HepG2 (cell line): ENCODE data around the gene NDNF. TPM values are rescaled to one million over a fixed set of nuclear protein-coding genes. Genes with fewer than 3 reads are reported as not detected.

Source experiments
- ATAC-seq: fragments of 200-7000 bp; cut with Tn5 transposase; 3 replicates; pipeline ENCODE4 v1.9.1; 2020; ENCODE audit warnings: mild to moderate bottlenecking, moderate library complexity
- BruUV-seq: library from RNA; stranded (reverse); fragments of 400-500 nt; replicated peaks from 2 replicates; lab custom pipeline; 2021; lab: Mats Ljungman, UMichigan
- CTCF ChIA-PET: fragments of 300-600 bp; formaldehyde crosslinking; extraction: SDS; loops from one replicate; lab custom pipeline; 2021; ENCODE audit warnings: low total read pairs, inconsistent platforms, low intra/inter-chr PET ratio; lab: Yijun Ruan, JAX
- POLR2A ChIA-PET: fragments of 350-600 bp; sonication (Branson Sonifier 250); formaldehyde crosslinking; loops from one replicate; lab custom pipeline; 2020; ENCODE audit warnings: antibody characterized with exemption, inconsistent platforms; lab: Yijun Ruan, JAX
- DNase-seq: peaks from one replicate; pipeline ENCODE4 v3.0.0-alpha.2; 2015; ENCODE audit warnings: low spot score
- FAIRE-seq: peaks from 3 replicates; lab custom pipeline; 2011; peaks lifted over from hg19 to GRCh38; lab: Jason Lieb, UNC
- H2AFZ ChIP-seq: one replicate; pipeline ENCODE4 v1.6.1; 2011; ENCODE audit warnings: low read length, inconsistent platforms
- H3K27ac ChIP-seq: fragments of 300-600 bp; 3 replicates; pipeline ENCODE4 v1.8.0; 2011; ENCODE audit warnings: mixed run types, mild to moderate bottlenecking, mixed read lengths, low read length, inconsistent platforms; ENCODE audit not compliant: insufficient read depth; ENCODE audit errors: extremely low read length
- H3K27me3 ChIP-seq, 2 experiments: fragments of 200-600 bp in 1 of 2; 2 replicates in 1 of 2; 3 replicates in 1 of 2; pipeline versions ENCODE4 v1.6.0 to v1.8.0; 2011; ENCODE audit warnings: low read length in 2 of 2, mild to moderate bottlenecking in 2 of 2, moderate library complexity in 2 of 2, inconsistent platforms in 1 of 2; ENCODE audit not compliant: insufficient read depth in 2 of 2, control insufficient read depth in 1 of 2
- H3K36me3 ChIP-seq, 2 experiments: fragments of 200-600 bp in 1 of 2; replicated peaks in 1 of 2; 2 replicates in 1 of 2; 3 replicates in 1 of 2; pipeline versions ENCODE4 v1.5.1 to v1.8.0; 2011; ENCODE audit warnings: low read length in 2 of 2, inconsistent platforms in 1 of 2; ENCODE audit not compliant: insufficient read depth in 2 of 2, control insufficient read depth in 1 of 2
- H3K4me1 ChIP-seq: 2 replicates; pipeline ENCODE4 v1.5.1; 2012; ENCODE audit warnings: low read length, inconsistent platforms; ENCODE audit not compliant: insufficient read depth
- H3K4me2 ChIP-seq: 2 replicates; pipeline ENCODE4 v1.6.0; 2011; ENCODE audit warnings: low read depth, low read length, inconsistent platforms
- H3K4me3 ChIP-seq, 3 experiments: fragments of 200-600 bp in 1 of 3; sonication (generic), shearing (Covaris generic) in 1 of 3; replicated peaks in 1 of 3; 2 replicates each; pipeline ENCODE4 v1.5.1; 2011 to 2016; ENCODE audit warnings: low read length in 3 of 3, inconsistent platforms in 2 of 3, low read depth in 2 of 3, mild to moderate bottlenecking in 2 of 3, control low read depth in 1 of 3, mixed read lengths in 1 of 3; ENCODE audit not compliant: insufficient read depth in 1 of 3
- H3K79me2 ChIP-seq: one replicate; pipeline ENCODE4 v1.6.1; 2011; ENCODE audit warnings: low read length, inconsistent platforms; ENCODE audit not compliant: insufficient read depth
- H3K9ac ChIP-seq: 2 replicates; pipeline ENCODE4 v1.6.0; 2011; ENCODE audit warnings: mild to moderate bottlenecking, low read depth, low read length, inconsistent platforms; ENCODE audit not compliant: insufficient read depth
- H3K9me3 ChIP-seq: 2 replicates; pipeline ENCODE4 v1.5.1; 2012; ENCODE audit warnings: mild to moderate bottlenecking, low read length
- H4K20me1 ChIP-seq: 2 replicates; pipeline ENCODE4 v1.6.0; 2011; ENCODE audit warnings: inconsistent platforms, mild to moderate bottlenecking, low read length, moderate library complexity; ENCODE audit not compliant: insufficient read depth
- CEBPB ChIP-seq: IDR thresholded peaks from 2 replicates; pipeline ENCODE4 v1.6.1; 2011; ENCODE audit warnings: low read depth, low read length, improper control_type of control experiment, borderline replicate concordance
- HOXD1 ChIP-seq: sonication (generic); formaldehyde crosslinking; IDR thresholded peaks from 2 replicates; pipeline ENCODE4 v1.5.0; 2020; ENCODE audit warnings: missing genetic modification reagents
- MYNN ChIP-seq: sonication (generic); formaldehyde crosslinking; IDR thresholded peaks from 2 replicates; pipeline ENCODE4 v1.4.0; 2020; ENCODE audit warnings: mild to moderate bottlenecking, low read depth, missing genetic modification reagents
- NCOA1 ChIP-seq: sonication (generic); formaldehyde crosslinking; IDR thresholded peaks from 2 replicates; pipeline ENCODE4 v1.9.0; 2021; ENCODE audit warnings: missing genetic modification reagents
- NR2F1 ChIP-seq, 2 experiments: fragments of 450-650 bp in 1 of 2; formaldehyde crosslinking in 1 of 2; IDR thresholded peaks; 2 replicates each; pipeline versions ENCODE4 v1.5.0 to v1.6.1; 2016 to 2020; ENCODE audit warnings: mild to moderate bottlenecking in 1 of 2, missing compliant biosample characterization in 1 of 2, missing genetic modification reagents in 1 of 2, moderate library complexity in 1 of 2
- SAP130 ChIP-seq: IDR thresholded peaks from 2 replicates; pipeline ENCODE4 v1.6.1; 2016; ENCODE audit warnings: low read depth
- SATB2 ChIP-seq: sonication (generic); formaldehyde crosslinking; IDR thresholded peaks from 2 replicates; pipeline ENCODE4 v1.5.0; 2020; ENCODE audit warnings: missing genetic modification reagents
- ZKSCAN5 ChIP-seq: sonication (generic); formaldehyde crosslinking; IDR thresholded peaks from 2 replicates; pipeline ENCODE4 v1.5.1; 2020; ENCODE audit warnings: mild to moderate bottlenecking, missing genetic modification reagents
- ZNF264 ChIP-seq: sonication (generic); formaldehyde crosslinking; IDR thresholded peaks from 2 replicates; pipeline ENCODE4 v1.4.0; 2020; ENCODE audit warnings: missing genetic modification reagents
- ZNF546 ChIP-seq: sonication (generic); formaldehyde crosslinking; conservative IDR thresholded peaks from 2 replicates; pipeline ENCODE4 v1.8.1; 2023; ENCODE audit warnings: mild to moderate bottlenecking, missing genetic modification reagents
- ZZZ3 ChIP-seq: sonication (generic); formaldehyde crosslinking; IDR thresholded peaks from 2 replicates; pipeline ENCODE4 v1.4.0; 2020; ENCODE audit warnings: missing genetic modification reagents, mild to moderate bottlenecking, borderline replicate concordance
- WGBS: methylation state at CpG from one replicate; pipeline ENCODE4 v1.1.6; 2017; ENCODE audit warnings: low lambda C conversion rate; 5-methylcytosine and 5-hydroxymethylcytosine counted together
- in situ Hi-C: cut with HindIII; loops from 2 replicates; pipeline ENCODE4 v1.10.0; 2017; ENCODE audit warnings: low pct_unique_long_range_greater_than_20kb; ENCODE audit not compliant: extremely low pct_ligation_motif_present
- intact Hi-C: fragments of 100-400 bp; cut with micrococcal nuclease; formaldehyde crosslinking; loops from one replicate; pipeline ENCODE4 v1.10.0; 2022; ENCODE audit not compliant: unreplicated experiment
- polyA plus RNA-seq, 8 experiments: library from polyadenylated mRNA; depleted of rRNA in 3 of 8; stranded (reverse) in 7 of 8; unstranded in 1 of 8; fragments of >200 nt; fragmentation: Illumina TruSeq in 4 of 8; extraction: Trizol in 4 of 8; gene quantifications; 2 replicates each; pipeline versions ENCODE4 v1.2.1 to v1.2.3, GENCODE V29; 2011 to 2016; ENCODE audit warnings: low read depth in 4 of 8, missing spikeins in 1 of 8, mixed read lengths in 1 of 8; ENCODE audit not compliant: insufficient read depth in 1 of 8
- total RNA-seq, 5 experiments: library from RNA; depleted of rRNA; stranded (reverse); fragments of >200 nt; fragmentation: Illumina TruSeq; extraction: Trizol; gene quantifications; 2 replicates each; pipeline ENCODE4 v1.2.3, GENCODE V29; 2016; ENCODE audit warnings: low read depth in 1 of 5
- TF ChIP-seq, protein P1 (sequence below): sonication (generic); formaldehyde crosslinking; conservative IDR thresholded peaks from 2 replicates; pipeline ENCODE4 v1.4.0; 2020; ENCODE audit warnings: missing genetic modification reagents
- TF ChIP-seq, protein P2 (sequence below): sonication (generic); formaldehyde crosslinking; IDR thresholded peaks from 2 replicates; pipeline ENCODE4 v1.4.0; 2020; ENCODE audit warnings: missing genetic modification reagents, low read depth, mild to moderate bottlenecking, borderline replicate concordance
- TF ChIP-seq, protein P3 (sequence below): sonication (generic); formaldehyde crosslinking; IDR thresholded peaks from 2 replicates; pipeline ENCODE4 v1.5.1; 2020; ENCODE audit warnings: missing genetic modification reagents, mild to moderate bottlenecking, borderline replicate concordance

NDNF gene
- total and polyA plus RNA-seq, 2 of the 13 experiments (the other 11 are each of a cell fraction or from before 2014, with no cell fraction given): not detected

DNA sequence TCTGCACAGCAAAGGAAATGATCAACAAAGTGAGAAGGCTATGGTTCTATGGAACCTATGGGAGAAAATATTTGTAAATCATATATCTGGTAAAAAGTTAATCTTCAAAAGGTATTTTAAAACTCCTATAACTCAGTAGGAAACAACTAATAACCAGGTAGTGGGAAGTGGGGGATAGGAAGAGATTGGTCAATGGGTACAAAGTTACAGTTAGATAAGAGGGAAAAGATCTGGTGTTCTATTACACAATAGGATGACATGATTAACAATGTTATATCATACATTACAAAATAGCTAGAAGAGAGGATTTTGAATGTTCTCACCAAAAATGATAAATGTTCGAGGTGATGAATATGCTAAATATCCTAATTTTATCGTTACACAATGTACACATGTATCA lies 46.3 kb downstream of the NDNF start:
- FAIRE-seq: no peak
- Histone ChIP-seq H2AFZ (no peak overlapping the region), H3K4me2 (no peak overlapping the region), H4K20me1 (no peaks in the 10 kb centered on the region), H3K79me2 (no peaks in the 10 kb centered on the region), H3K9ac (no peak overlapping the region), H3K27ac (no peak overlapping the region), H3K27me3 (no peaks in the 10 kb centered on the region), H3K4me1 (no peaks in the 10 kb centered on the region), H3K4me3 (no peak overlapping the region), H3K9me3 (no peaks in the 10 kb centered on the region), H3K36me3 (no peaks in the 10 kb centered on the region)
- intact Hi-C loops (no loop called here), in situ Hi-C loops (no loop called here)
- no peak for TF ChIP-seq NR2F1 (CRISPR knock-in tag; IDR thresholded peaks at IDR 0.05)
- TF ChIP-seq SAP130 (CRISPR knock-in tag): no peak
- peak; percentile 43; the same call in 1 of the 2 replicates for TF ChIP-seq CEBPB
- TF ChIP-seq MYNN (CRISPR knock-in tag): no peak
- no peak for TF ChIP-seq HOXD1 (CRISPR knock-in tag)
- no peak for TF ChIP-seq ZNF264 (CRISPR knock-in tag)
- ChIA-PET CTCF (no interaction called here), POLR2A (no interaction called here)
- WGBS: 1% methylated on average over 2 of the region's 2 CpGs
- DNase-seq: no peak
- no TSS peak for BruUV-seq
- ATAC-seq: no peak

DNA sequence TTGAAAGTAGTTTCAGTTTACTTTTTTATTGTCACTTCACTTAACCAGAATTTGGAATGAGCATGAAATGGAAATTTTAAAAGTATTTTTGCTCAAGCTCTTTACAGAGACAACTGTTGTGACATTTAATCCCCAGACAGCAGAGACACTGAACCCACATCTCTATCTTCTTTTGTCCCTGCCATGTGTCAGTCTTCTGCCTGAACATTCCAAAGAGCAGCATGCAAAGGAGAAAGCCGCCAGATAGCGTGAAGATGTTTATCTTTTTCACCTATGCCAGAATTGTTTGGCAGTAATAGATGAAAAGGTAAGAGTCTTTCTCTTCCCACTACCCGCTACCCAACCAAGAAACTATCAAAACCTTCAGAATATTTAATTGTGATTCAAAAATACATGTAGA lies 46.8 kb downstream of the NDNF start:
- Histone ChIP-seq H3K27me3 (no peaks in the 10 kb centered on the region), H3K36me3 (no peaks in the 10 kb centered on the region), H3K4me1 (no peaks in the 10 kb centered on the region), H4K20me1 (no peaks in the 10 kb centered on the region), H3K9ac (no peak overlapping the region), H3K4me2 (no peak overlapping the region), H2AFZ (no peak overlapping the region), H3K27ac (no peak overlapping the region), H3K79me2 (no peaks in the 10 kb centered on the region), H3K9me3 (no peaks in the 10 kb centered on the region), H3K4me3 (no peak overlapping the region)
- intact Hi-C loops: no loop called here
- no peak for DNase-seq
- in situ Hi-C loops: no loop called here
- ChIA-PET CTCF (no interaction called here), POLR2A (no interaction called here)
- no peak for ATAC-seq
- WGBS: 19% methylated on average over 3 of the region's 3 CpGs
- BruUV-seq: no TSS peak
- no peak for FAIRE-seq
- TF ChIP-seq, protein P1, sequence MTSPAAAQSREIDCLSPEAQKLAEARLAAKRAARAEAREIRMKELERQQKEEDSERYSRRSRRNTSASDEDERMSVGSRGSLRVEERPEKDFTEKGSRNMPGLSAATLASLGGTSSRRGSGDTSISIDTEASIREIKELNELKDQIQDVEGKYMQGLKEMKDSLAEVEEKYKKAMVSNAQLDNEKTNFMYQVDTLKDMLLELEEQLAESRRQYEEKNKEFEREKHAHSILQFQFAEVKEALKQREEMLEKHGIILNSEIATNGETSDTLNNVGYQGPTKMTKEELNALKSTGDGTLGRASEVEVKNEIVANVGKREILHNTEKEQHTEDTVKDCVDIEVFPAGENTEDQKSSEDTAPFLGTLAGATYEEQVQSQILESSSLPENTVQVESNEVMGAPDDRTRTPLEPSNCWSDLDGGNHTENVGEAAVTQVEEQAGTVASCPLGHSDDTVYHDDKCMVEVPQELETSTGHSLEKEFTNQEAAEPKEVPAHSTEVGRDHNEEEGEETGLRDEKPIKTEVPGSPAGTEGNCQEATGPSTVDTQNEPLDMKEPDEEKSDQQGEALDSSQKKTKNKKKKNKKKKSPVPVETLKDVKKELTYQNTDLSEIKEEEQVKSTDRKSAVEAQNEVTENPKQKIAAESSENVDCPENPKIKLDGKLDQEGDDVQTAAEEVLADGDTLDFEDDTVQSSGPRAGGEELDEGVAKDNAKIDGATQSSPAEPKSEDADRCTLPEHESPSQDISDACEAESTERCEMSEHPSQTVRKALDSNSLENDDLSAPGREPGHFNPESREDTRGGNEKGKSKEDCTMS: no peak
- TF ChIP-seq SATB2 (no peak), ZKSCAN5 (CRISPR knock-in tag) (no peak), HOXD1 (CRISPR knock-in tag) (no peak), ZZZ3 (no peak), ZNF546 (CRISPR knock-in tag) (no peak), NCOA1 (no peak)
- TF ChIP-seq, protein P2, sequence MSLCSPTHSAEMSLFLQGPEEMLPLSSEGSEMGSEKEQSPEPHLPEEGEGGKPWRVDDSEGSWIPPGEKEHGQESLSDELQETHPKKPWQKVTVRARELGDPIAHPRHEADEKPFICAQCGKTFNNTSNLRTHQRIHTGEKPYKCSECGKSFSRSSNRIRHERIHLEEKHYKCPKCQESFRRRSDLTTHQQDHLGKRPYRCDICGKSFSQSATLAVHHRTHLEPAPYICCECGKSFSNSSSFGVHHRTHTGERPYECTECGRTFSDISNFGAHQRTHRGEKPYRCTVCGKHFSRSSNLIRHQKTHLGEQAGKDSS (CRISPR knock-in tag): no peak
- TF ChIP-seq, protein P3, sequence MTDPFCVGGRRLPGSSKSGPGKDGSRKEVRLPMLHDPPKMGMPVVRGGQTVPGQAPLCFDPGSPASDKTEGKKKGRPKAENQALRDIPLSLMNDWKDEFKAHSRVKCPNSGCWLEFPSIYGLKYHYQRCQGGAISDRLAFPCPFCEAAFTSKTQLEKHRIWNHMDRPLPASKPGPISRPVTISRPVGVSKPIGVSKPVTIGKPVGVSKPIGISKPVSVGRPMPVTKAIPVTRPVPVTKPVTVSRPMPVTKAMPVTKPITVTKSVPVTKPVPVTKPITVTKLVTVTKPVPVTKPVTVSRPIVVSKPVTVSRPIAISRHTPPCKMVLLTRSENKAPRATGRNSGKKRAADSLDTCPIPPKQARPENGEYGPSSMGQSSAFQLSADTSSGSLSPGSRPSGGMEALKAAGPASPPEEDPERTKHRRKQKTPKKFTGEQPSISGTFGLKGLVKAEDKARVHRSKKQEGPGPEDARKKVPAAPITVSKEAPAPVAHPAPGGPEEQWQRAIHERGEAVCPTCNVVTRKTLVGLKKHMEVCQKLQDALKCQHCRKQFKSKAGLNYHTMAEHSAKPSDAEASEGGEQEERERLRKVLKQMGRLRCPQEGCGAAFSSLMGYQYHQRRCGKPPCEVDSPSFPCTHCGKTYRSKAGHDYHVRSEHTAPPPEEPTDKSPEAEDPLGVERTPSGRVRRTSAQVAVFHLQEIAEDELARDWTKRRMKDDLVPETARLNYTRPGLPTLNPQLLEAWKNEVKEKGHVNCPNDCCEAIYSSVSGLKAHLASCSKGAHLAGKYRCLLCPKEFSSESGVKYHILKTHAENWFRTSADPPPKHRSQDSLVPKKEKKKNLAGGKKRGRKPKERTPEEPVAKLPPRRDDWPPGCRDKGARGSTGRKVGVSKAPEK (CRISPR knock-in tag): no peak
